Measurements from ENCODE around the gene JHY.
A peak's percentile ranks its signal among the peaks of the same experiment; 100 is the strongest.
"Not testable (repeated sequence)": the region's sequence is repeated elsewhere in the genome, so short reads cannot be mapped to it uniquely, and the experiment has no call there.

JHY gene
- 3.3 to 12.5 reads per million in 2 experiments for total RNA-seq

DNA sequence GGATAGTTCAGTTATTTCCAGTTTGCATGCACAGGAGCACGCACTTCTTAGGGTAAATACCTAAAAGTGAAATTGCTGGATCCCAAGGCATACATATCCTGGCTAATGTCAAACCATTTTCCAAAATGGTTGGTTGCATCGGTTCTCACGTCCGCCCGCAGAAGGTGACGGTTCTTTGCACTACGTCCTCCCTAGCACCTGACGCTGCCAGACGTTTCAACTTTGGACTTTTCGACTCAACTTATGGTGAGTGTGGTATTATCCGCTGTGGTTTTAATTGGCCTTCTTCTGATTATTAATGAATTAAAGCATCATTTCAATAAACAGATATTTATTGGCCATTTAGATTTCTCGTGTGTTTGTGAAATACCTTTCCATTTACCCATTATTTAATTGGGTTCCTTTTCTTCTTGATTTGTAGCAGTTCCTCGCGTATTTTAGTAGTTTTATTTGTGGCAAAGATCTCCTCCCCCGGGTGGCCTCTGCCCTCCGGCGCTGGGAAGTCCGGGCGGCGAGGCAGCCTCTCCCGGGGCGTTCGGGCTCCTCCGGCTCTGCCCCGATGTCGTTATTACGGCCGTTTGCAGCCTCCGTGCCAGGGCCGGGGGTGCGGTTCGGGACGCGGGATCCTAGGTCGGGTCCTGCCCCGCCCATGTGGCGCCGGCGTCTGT is at the start of gene JHY:
Gene JHY (plus strand): TSS at position 571 of the 668 bp plus-strand sequence. CDS start 3,091 bp downstream, outside the sequence.
- DNase-seq (ENCODE audit: low read depth) = peak; percentile 30

DNA sequence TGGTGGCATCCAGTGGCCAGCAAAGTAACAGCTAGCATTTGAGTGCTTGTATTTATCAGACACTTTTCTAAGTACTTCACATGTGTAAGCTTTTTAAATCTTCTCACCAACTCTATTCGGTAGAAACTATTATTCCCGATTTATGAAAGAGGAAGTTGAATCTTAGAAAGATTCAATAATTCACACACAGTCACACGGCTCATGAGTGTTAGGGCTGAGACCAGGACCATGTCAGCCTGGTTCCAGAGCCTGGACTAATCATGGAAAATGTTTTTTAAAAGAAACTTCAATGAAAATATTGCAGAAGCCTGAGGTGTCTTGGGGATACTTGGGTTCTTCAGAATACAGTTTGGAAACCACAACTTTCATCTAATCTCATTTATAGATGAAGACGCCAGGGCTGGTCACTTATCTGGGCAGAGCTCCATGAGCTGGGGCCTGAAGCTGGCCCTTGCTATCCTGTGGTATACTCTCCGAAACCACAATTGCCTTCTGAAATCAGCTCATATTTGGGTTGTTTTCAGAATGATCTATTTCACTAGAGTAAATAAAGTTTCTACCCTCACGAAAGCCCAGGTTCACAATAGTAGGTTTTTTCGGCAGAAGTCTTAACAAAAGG is 48.6 kb upstream of the JHY start:
- DNase-seq (ENCODE audit: low read depth) = no peak

GRCh38 chr11:122836916-122837315 is 45.6 kb upstream of the JHY start:
- DNase-seq (ENCODE audit: low read depth) = no peak

- no peak for DNase-seq (ENCODE audit: low read depth)
Observed at GRCh38 chr11:122837528-122838346, 44.8 kb upstream of the JHY start.

GRCh38 chr11:122843281-122844141 is 39.0 kb upstream of the JHY start:
- no peak for DNase-seq (ENCODE audit: low read depth)

GRCh38 chr11:122847466-122847865 is 35.1 kb upstream of the JHY start:
- DNase-seq (ENCODE audit: low read depth) = no peak

DNA sequence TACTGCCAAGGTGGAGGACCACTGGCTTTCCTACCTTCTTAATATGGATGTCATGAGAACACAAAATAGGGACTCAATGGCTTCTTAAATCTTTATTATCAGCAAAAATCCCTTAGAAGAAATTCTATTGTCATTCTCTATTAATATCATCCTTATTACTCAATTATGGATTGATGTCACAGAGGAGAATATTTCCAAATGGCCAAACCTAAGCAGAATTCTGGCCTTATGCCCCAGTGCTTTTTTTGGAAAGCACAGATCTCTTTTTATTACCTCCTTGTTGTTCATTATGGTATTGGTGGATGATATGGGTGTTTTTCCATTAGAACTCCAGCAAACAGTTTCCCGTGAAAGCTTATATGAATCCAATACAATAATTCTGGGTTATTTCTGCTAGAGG is 34.4 kb upstream of the JHY start:
- no peak for DNase-seq (ENCODE audit: low read depth)

GRCh38 chr11:122850076-122850631 is 32.4 kb upstream of the JHY start:
- DNase-seq (ENCODE audit: low read depth) = no peak

GRCh38 chr11:122851366-122851966 is 31.1 kb upstream of the JHY start:
- DNase-seq (ENCODE audit: low read depth) = no peak

- no peak for DNase-seq (ENCODE audit: low read depth)
Observed at GRCh38 chr11:122852074-122852795, 30.3 kb upstream of the JHY start.

- DNase-seq (ENCODE audit: low read depth) = no peak
Observed at GRCh38 chr11:122852796-122853160, 29.8 kb upstream of the JHY start.

DNA sequence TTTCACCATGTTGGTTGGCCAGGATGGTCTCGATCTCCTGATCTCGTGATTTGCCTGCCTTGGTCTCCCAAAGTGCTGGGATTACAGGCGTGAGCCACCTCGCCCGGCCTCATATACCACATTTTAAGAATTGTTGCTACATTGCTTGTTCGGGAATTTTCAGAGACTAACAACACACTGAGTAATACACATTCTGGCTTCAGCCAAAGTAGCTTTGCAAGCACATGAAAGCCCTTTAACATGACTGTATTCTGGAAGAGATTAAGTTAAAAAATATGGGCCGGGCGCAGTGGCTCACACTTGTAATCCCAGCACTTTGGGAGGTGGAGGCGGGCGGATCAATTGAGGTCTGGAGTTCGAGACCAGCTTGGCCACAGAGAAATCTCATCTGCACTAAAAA is 29.3 kb upstream of the JHY start:
- DNase-seq (ENCODE audit: low read depth) = no peak

- peak; percentile 19 for DNase-seq (ENCODE audit: low read depth)
Observed at GRCh38 chr11:122853971-122854446, 28.6 kb upstream of the JHY start.

DNA sequence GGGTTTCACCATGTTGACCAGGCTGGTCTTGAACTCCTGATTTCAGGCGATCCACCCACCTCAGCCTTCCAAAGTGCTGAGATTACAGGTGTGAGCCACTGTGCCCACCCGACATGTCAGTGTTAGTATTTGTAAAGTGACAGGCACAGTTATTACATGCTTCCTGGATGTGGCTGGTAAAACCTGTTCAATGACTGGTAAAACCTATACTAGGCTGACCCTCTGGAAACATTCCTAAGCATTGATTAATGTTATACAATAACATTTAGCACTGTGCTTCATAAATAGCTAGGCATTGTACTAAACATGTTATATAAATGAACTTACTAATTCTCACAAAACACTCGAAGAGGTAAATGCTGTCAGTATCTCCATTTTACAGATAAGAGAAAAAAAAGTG is 20.9 kb upstream of the JHY start:
- no peak for DNase-seq (ENCODE audit: low read depth)

DNA sequence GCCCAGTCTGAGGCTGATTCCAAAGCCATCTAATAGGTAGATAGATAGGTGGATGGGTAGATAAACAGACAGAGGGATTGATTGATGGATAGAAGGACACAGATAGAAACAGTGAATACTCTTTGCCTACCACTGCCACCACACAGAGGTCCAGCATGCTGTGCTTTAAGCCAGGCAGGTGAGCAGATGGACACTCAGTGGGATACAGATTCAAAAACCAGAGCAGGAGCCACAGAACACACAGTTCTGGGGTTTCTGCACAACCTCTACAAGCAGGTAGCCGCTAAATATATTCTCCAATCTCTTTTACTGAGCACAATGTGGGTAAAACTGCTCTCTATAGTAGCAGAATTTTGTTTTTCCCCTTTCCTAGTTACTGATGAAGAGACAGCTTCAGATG is 20.5 kb upstream of the JHY start:
- no peak for DNase-seq (ENCODE audit: low read depth)

DNA sequence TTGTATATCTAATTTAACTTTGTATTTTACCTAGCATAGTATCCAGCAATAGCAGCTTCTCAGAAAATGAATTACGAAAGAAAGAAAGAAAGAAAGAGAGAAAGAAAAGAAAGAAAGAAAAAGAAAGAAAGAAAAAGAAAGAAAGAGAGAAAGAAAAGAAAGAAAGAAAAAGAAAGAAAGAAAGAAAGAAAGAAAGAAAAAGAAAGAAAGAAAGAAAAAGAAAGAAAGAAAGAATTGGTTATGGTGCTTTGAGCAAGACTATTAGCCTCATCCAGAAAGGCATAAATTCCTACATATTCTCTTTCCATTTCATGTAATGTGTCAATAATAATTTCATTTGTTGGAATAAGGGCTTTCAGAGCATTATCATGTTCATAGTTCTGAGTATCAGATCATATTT is 19.4 kb upstream of the JHY start:
- not testable (repeated sequence) for DNase-seq (ENCODE audit: low read depth)

DNA sequence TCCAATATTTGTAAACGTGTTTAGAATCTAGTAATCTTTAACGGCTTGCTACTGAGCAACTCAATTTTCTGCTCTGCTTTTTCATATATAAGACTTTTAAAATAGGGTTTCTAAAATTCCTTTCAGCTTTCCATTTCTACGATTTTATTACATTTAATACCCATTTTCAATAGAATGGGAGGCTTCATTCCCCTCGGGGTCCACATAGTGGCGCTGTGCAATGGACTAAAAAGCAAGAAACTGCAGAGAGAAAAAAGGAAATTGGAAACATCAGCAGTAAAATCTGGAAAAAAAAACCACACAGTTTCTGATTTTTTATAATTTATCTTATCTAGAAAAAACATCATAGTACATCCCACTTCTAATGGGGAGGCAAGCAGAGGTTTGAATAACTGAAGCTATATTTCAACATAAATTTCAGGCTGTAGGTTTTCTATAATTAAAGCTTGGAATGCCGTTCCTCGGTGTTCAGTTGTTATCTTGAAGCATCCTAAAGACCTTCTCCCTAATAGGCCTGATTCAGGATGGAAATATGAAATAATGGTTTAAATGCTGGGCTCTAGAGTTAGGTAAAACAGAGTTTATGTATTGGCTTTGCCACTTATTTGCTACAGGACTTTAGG is 18.7 kb upstream of the JHY start:
- peak; percentile 19 for DNase-seq (ENCODE audit: low read depth)

GRCh38 chr11:122864386-122865115 is 18.0 kb upstream of the JHY start:
- DNase-seq (ENCODE audit: low read depth) = no peak

- DNase-seq (ENCODE audit: low read depth) = no peak
Observed at GRCh38 chr11:122869622-122870021, 12.9 kb upstream of the JHY start.
